GM12892 (cell line): ENCODE data around the gene TNFAIP3.

Source experiments
- POLR2A ChIP-seq: IDR thresholded peaks from 2 replicates; pipeline ENCODE4 v1.6.1; 2011; ENCODE audit warnings: low read depth, low read length, control low read depth
- POLR2AphosphoS5 ChIP-seq: IDR thresholded peaks from 2 replicates; pipeline ENCODE4 v1.6.1; 2011; ENCODE audit warnings: low read depth, low read length, control low read depth

DNA sequence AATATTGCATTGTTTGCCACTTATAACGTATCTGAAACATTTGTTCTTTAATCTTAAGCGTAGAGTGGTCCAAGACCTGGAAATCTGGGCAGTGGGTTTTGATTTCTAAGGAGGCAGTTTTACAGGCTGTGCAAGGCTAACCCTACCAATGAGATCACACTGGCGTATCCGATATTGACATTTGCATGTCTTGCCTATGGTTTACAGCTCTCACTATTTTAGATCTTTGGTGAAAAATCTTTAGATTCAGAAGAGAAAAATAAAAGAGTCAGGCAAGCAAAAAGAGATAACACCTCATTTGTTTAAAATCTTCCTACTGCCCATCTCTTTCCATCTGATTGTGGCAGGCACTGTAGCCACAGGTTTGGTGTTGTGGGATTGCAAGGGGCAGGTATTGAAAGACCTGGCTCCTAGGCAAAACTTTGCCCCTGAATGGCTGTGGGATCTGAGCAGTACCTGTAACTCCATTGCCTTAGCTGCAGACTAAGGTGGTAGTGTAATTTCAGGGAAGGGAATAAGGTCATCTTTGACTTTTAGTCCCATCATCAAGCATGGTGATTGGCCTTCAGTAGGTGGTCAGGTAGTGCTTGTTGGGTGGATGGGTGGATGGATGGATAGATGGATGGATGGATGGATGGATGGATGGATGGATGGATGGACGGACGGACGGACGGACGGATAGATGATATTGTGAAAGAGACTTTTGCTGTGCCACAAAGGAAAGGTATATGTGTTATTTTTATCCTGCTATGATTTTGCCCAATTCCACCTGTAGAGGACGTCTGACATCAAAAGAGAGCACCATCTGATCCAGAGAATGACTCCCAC, 1.9 kb downstream of the TNFAIP3 start:
- TF ChIP-seq POLR2A (0 out of 2 replicates have a peak, but pooled peaks have one; percentile 12), POLR2AphosphoS5 (no peak; the same call in 1 of the 2 replicates)
